ENCODE data around the gene RAP1GAP2.

Gene RAP1GAP2

GRCh38 chr17:2916461-2916860 lies 120.2 kb downstream of the RAP1GAP2 start:
- Histone ChIP-seq H3K4me2 (ENCODE audit: low read length) (no peak overlapping the region), H3F3A (ENCODE audit: insufficient read depth, low read length) (no peaks in the 10 kb centered on the region), H3K9me2 (ENCODE audit: low read depth, low read length) (no peaks in the 10 kb centered on the region), H3K36me3 (ENCODE audit: insufficient read depth, low read length) (no peaks in the 10 kb centered on the region), H3K4me3 (ENCODE audit: low read depth, low read length, poor library complexity, severe bottlenecking) (no peak overlapping the region), H3K9ac (ENCODE audit: low read length) (no peak overlapping the region), H3K27ac (ENCODE audit: low read depth, low read length, poor library complexity, severe bottlenecking) (no peak overlapping the region), H3K27me3 (ENCODE audit: insufficient read depth, low read length) (no peaks in the 10 kb centered on the region), H3K9me3 (ENCODE audit: low read length) (no peaks in the 10 kb centered on the region), H3K79me2 (ENCODE audit: insufficient read depth, low read length) (no peaks in the 10 kb centered on the region), H2AFZ (ENCODE audit: low read length) (no peak overlapping the region), H4K20me1 (ENCODE audit: insufficient read depth, low read length) (no peaks in the 10 kb centered on the region), H3K4me1 (ENCODE audit: insufficient read depth, low read length, severe bottlenecking) (no peaks in the 10 kb centered on the region)
- TF ChIP-seq EZH2 (IDR thresholded peaks at IDR 0.05; ENCODE audit: borderline replicate concordance, low read length) (no peak), CTCF (IDR thresholded peaks at IDR 0.05; ENCODE audit: low read length) (no peak)

- Histone ChIP-seq H3K36me3 (ENCODE audit: insufficient read depth, low read length) (no peaks in the 10 kb centered on the region), H4K20me1 (ENCODE audit: insufficient read depth, low read length) (no peaks in the 10 kb centered on the region), H3K9ac (ENCODE audit: low read length) (no peak overlapping the region), H2AFZ (ENCODE audit: low read length) (no peak overlapping the region), H3K4me3 (ENCODE audit: low read depth, low read length, poor library complexity, severe bottlenecking) (no peak overlapping the region), H3K9me2 (ENCODE audit: low read depth, low read length) (no peaks in the 10 kb centered on the region), H3F3A (ENCODE audit: insufficient read depth, low read length) (no peaks in the 10 kb centered on the region), H3K4me2 (ENCODE audit: low read length) (no peak overlapping the region), H3K9me3 (ENCODE audit: low read length) (no peaks in the 10 kb centered on the region), H3K4me1 (ENCODE audit: insufficient read depth, low read length, severe bottlenecking) (no peaks in the 10 kb centered on the region), H3K79me2 (ENCODE audit: insufficient read depth, low read length) (no peaks in the 10 kb centered on the region), H3K27me3 (ENCODE audit: insufficient read depth, low read length) (peaks cover 4% of the 10 kb centered on the region; the same call in 1 of the 2 replicates), H3K27ac (ENCODE audit: low read depth, low read length, poor library complexity, severe bottlenecking) (no peak overlapping the region)
- TF ChIP-seq EZH2 (IDR thresholded peaks at IDR 0.05; ENCODE audit: borderline replicate concordance, low read length) (no peak), CTCF (IDR thresholded peaks at IDR 0.05; ENCODE audit: low read length) (no peak)
Measured at GRCh38 chr17:2921443-2921842, 125.2 kb downstream of the RAP1GAP2 start.

GRCh38 chr17:2924211-2924610 lies 128.0 kb downstream of the RAP1GAP2 start:
- Histone ChIP-seq H3K4me2 (ENCODE audit: low read length) (no peak overlapping the region), H3K9ac (ENCODE audit: low read length) (no peak overlapping the region), H3K9me3 (ENCODE audit: low read length) (no peaks in the 10 kb centered on the region), H3K36me3 (ENCODE audit: insufficient read depth, low read length) (no peaks in the 10 kb centered on the region), H3K9me2 (ENCODE audit: low read depth, low read length) (no peaks in the 10 kb centered on the region), H3K79me2 (ENCODE audit: insufficient read depth, low read length) (no peaks in the 10 kb centered on the region), H3K27me3 (ENCODE audit: insufficient read depth, low read length) (peaks cover 5% of the 10 kb centered on the region; the same call in 1 of the 2 replicates), H4K20me1 (ENCODE audit: insufficient read depth, low read length) (no peaks in the 10 kb centered on the region), H3K27ac (ENCODE audit: low read depth, low read length, poor library complexity, severe bottlenecking) (no peak overlapping the region), H2AFZ (ENCODE audit: low read length) (no peak overlapping the region), H3F3A (ENCODE audit: insufficient read depth, low read length) (no peaks in the 10 kb centered on the region), H3K4me3 (ENCODE audit: low read depth, low read length, poor library complexity, severe bottlenecking) (no peak overlapping the region), H3K4me1 (ENCODE audit: insufficient read depth, low read length, severe bottlenecking) (no peaks in the 10 kb centered on the region)
- TF ChIP-seq CTCF (IDR thresholded peaks at IDR 0.05; ENCODE audit: low read length) (no peak), EZH2 (IDR thresholded peaks at IDR 0.05; ENCODE audit: borderline replicate concordance, low read length) (no peak)

Measured in OCI-LY1 (cell line).